K562 (cell line): ENCODE measurements around the gene ZNF138. TPM values are rescaled to one million over a fixed set of nuclear protein-coding genes. Genes with fewer than 3 reads are reported as not detected.
A peak's percentile ranks its signal among the peaks of the same experiment; 100 is the strongest.

Experiments used
- ATAC-seq: fragments of 200-7000 bp; cut with Tn5 transposase; 3 replicates; pipeline ENCODE4 v1.9.1; 2020; ENCODE audit warnings: moderate library complexity
- BruUV-seq: library from RNA; stranded (reverse); fragments of 400-500 nt; replicated peaks from 2 replicates; lab custom pipeline; 2021; lab: Mats Ljungman, UMichigan
- CTCF ChIA-PET: fragments of 300-600 bp; formaldehyde crosslinking; extraction: SDS; loops from one replicate; lab custom pipeline; 2021; ENCODE audit warnings: low intra/inter-chr PET ratio; lab: Yijun Ruan, JAX
- POLR2A ChIA-PET: fragments of 300-600, 350-650 bp; sonication (Branson Sonifier 250); formaldehyde crosslinking; extraction: SDS; loops from one replicate; lab custom pipeline; 2021; ENCODE audit warnings: antibody characterized with exemption, inconsistent platforms; lab: Yijun Ruan, JAX
- DNase-seq, 4 experiments: peaks; one replicate each; pipeline versions ENCODE4 v3.0.0 to v3.0.0-alpha.2; 2011 to 2018; ENCODE audit warnings: low spot score in 3 of 4, mixed read lengths in 3 of 4; ENCODE audit errors: extremely low read depth in 1 of 4
- FAIRE-seq: peaks from 2 replicates; lab custom pipeline; 2011; peaks lifted over from hg19 to GRCh38; lab: Jason Lieb, UNC
- H2AFZ ChIP-seq: 2 replicates; pipeline ENCODE4 v1.6.0; 2011; ENCODE audit warnings: low read depth, low read length, control low read depth, inconsistent platforms
- H3K27ac ChIP-seq: fragments of 200-600 bp; 3 replicates; pipeline ENCODE4 v1.8.0; 2011; ENCODE audit warnings: low read depth, mild to moderate bottlenecking, control low read depth, inconsistent platforms, low read length, moderate library complexity, mixed read lengths; ENCODE audit errors: extremely low read depth
- H3K27me3 ChIP-seq, 2 experiments: fragments of 300-600 bp in 1 of 2; 2 replicates in 1 of 2; 3 replicates in 1 of 2; pipeline versions ENCODE4 v1.6.0 to v1.8.0; 2011; ENCODE audit warnings: inconsistent platforms in 2 of 2, low read length in 2 of 2, mild to moderate bottlenecking in 1 of 2, mixed read lengths in 1 of 2, moderate library complexity in 1 of 2; ENCODE audit not compliant: control insufficient read depth in 2 of 2, insufficient read depth in 2 of 2
- H3K36me3 ChIP-seq: fragments of 300-600 bp; 3 replicates; pipeline ENCODE4 v1.8.0; 2011; ENCODE audit warnings: mild to moderate bottlenecking, low read length, inconsistent platforms; ENCODE audit not compliant: control insufficient read depth, insufficient read depth
- H3K4me1 ChIP-seq, 2 experiments: fragments of 200-600 bp in 1 of 2; replicated peaks in 1 of 2; 2 replicates in 1 of 2; 3 replicates in 1 of 2; pipeline versions ENCODE4 v1.5.1 to v1.8.0; 2011; ENCODE audit warnings: inconsistent platforms in 2 of 2, low read length in 2 of 2, mild to moderate bottlenecking in 1 of 2, mixed read lengths in 1 of 2, moderate library complexity in 1 of 2; ENCODE audit not compliant: control insufficient read depth in 2 of 2, insufficient read depth in 2 of 2
- H3K4me2 ChIP-seq: 2 replicates; pipeline ENCODE4 v1.6.1; 2011; ENCODE audit warnings: low read length, control low read depth, inconsistent platforms, mixed read lengths; ENCODE audit not compliant: insufficient read depth
- H3K4me3 ChIP-seq: fragments of 200-600 bp; sonication (generic), shearing (Covaris generic); 2 replicates; pipeline ENCODE4 v1.5.1; 2016; ENCODE audit warnings: control low read depth, inconsistent platforms
- H3K79me2 ChIP-seq: fragments of 200-600 bp; 3 replicates; pipeline ENCODE4 v1.8.0; 2011; ENCODE audit warnings: low read length, inconsistent platforms; ENCODE audit not compliant: control insufficient read depth, insufficient read depth
- H3K9ac ChIP-seq, 2 experiments: 2 replicates each; pipeline versions ENCODE4 v1.6.0 to v1.6.1; 2011; ENCODE audit warnings: low read depth in 2 of 2, low read length in 2 of 2, control low read depth in 1 of 2, inconsistent platforms in 1 of 2, mild to moderate bottlenecking in 1 of 2, mixed read lengths in 1 of 2; ENCODE audit not compliant: insufficient read depth in 1 of 2
- H3K9me1 ChIP-seq: one replicate; pipeline ENCODE4 v1.6.0; 2011; ENCODE audit warnings: inconsistent platforms, mild to moderate bottlenecking, low read length, moderate library complexity; ENCODE audit not compliant: control insufficient read depth, insufficient read depth
- H3K9me3 ChIP-seq: replicated peaks from 2 replicates; pipeline ENCODE4 v1.5.1; 2011; ENCODE audit warnings: low read depth, low read length, inconsistent platforms; ENCODE audit not compliant: control insufficient read depth, insufficient read depth
- H4K20me1 ChIP-seq: replicated peaks from 2 replicates; pipeline ENCODE4 v1.6.1; 2011; ENCODE audit warnings: low read length, inconsistent platforms, mixed read lengths; ENCODE audit not compliant: control insufficient read depth, insufficient read depth
- FOXA1 ChIP-seq: fragments of 450-650 bp; IDR thresholded peaks from 2 replicates; pipeline ENCODE4 v1.6.1; 2016; ENCODE audit warnings: mild to moderate bottlenecking, borderline replicate concordance
- FOXJ2 ChIP-seq: fragments of 200-800 bp; sonication (Bioruptor generic); IDR thresholded peaks from 2 replicates; pipeline ENCODE4 v1.6.1; 2016; ENCODE audit warnings: missing genetic modification characterization, missing compliant biosample characterization
- STAT5B ChIP-seq: fragments of 250-450 bp; sonication (Bioruptor Pico); IDR thresholded peaks from 2 replicates; pipeline ENCODE4 v1.8.0; 2021; ENCODE audit warnings: mild to moderate bottlenecking, inconsistent platforms
- WGBS: fragments of 100-300 bp; shearing (Covaris generic); methylation state at CpG from one replicate; pipeline ENCODE4 v1.1.6; 2016; ENCODE audit warnings: low coverage, mixed read lengths; ENCODE audit not compliant: insufficient coverage; ENCODE audit errors: missing lambda C conversion rate; 5-methylcytosine and 5-hydroxymethylcytosine counted together
- in situ Hi-C: fragments of 300-500 bp; cut with MboI; formaldehyde crosslinking; loops from 4 replicates; pipeline ENCODE4 v1.15.0; 2018; ENCODE audit warnings: inconsistent platforms, mixed read lengths
- intact Hi-C: fragments of 100-400 bp; cut with micrococcal nuclease; formaldehyde crosslinking; loops from 2 replicates; pipeline ENCODE4 v1.14.2; 2022
- polyA plus RNA-seq, 8 experiments: library from polyadenylated mRNA; depleted of rRNA in 4 of 8; stranded (reverse) in 5 of 8; unstranded in 3 of 8; fragments of >200 nt; fragmentation: Nextera tagmentation in 2 of 8; fragmentation: Illumina TruSeq in 1 of 8; extraction: Ambion mirVana in 2 of 8; extraction: Trizol in 1 of 8; gene quantifications; 2 replicates each; pipeline versions ENCODE4 v1.2.1 to v1.2.3, GENCODE V29; 2011 to 2014; ENCODE audit warnings: inconsistent platforms in 1 of 8, missing spikeins in 1 of 8
- total RNA-seq, 7 experiments: library from RNA; depleted of rRNA in 6 of 7; stranded (reverse); fragments of >200 nt in 6 of 7; fragmentation: Illumina TruSeq in 2 of 7; extraction: Trizol in 2 of 7; gene quantifications; 2 replicates each; pipeline versions ENCODE4 v1.2.1 to v1.2.3, GENCODE V29; 2011 to 2021; ENCODE audit warnings: low replicate concordance in 1 of 7
- TF ChIP-seq, protein P1 (sequence below): fragments of 250-450 bp; sonication (Bioruptor Pico); IDR thresholded peaks from 2 replicates; pipeline ENCODE4 v1.8.0; 2021; ENCODE audit warnings: mild to moderate bottlenecking, moderate library complexity
- TF ChIP-seq, protein P2 (sequence below): fragments of 250-450 bp; sonication (Bioruptor Pico); IDR thresholded peaks from 2 replicates; pipeline ENCODE4 v1.8.0; 2022; ENCODE audit warnings: inconsistent platforms, mild to moderate bottlenecking, moderate library complexity, borderline replicate concordance
- TF ChIP-seq, protein P3 (sequence below): fragments of 450-650 bp; IDR thresholded peaks from 2 replicates; pipeline ENCODE4 v1.6.1; 2018; ENCODE audit warnings: mild to moderate bottlenecking, low read depth; ENCODE audit not compliant: partially characterized antibody
- TF ChIP-seq, protein P4 (sequence below), 2 experiments: IDR thresholded peaks in 1 of 2; conservative IDR thresholded peaks in 1 of 2; 2 replicates each; pipeline ENCODE4 v1.6.1; 2016; ENCODE audit warnings: low read depth in 2 of 2, mild to moderate bottlenecking in 1 of 2, missing compliant biosample characterization in 1 of 2, missing genetic modification characterization in 1 of 2, moderate library complexity in 1 of 2

Gene ZNF138
- total and polyA plus RNA-seq, 9 of the 15 experiments (the other 6 are each of a cell fraction or from before 2014, with no cell fraction given), result 14.6 to 34.9 (median 22.6) TPM

DNA sequence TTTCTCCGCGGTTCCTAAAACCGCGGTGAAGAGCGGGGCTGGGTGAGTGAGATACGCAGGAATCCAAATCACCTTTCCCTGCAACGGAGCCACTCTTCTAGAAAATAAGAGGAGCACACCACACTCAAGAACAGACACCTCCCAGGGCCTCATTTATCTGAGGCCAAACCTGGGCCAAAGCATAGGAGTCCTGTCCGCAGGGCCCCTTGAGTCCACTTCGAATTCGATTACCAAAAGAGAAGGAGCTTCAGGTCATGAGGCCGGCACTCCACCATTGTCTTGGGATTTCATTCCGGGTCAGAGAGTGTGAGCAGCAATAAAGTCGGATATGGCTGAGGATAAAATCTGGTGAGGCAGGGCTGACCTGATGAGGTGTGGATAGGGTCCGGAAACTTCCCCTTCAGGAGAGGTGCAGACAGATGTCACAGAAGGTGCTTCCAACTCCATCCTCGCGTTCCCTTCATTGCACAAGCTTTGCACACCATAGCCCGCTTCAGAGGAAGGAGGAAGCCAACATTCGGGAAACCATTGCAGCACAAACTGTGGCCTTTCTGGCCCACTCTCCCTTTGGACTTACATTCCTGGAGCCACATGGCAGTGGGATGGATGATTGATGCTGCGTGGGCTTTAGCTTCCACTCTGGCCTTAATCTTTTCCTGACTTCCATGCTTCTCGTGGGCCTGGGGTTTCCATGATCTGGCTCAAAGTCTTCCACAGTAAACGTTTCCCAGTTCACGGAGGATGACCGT is 81.6 kb downstream of the ZNF138 start:
- no peaks in the 10 kb centered on the region for H3K36me3 ChIP-seq
- H3K27ac ChIP-seq, result no peak overlapping the region
- in situ Hi-C loops (no loop called here), intact Hi-C loops (no loop called here)
- ChIA-PET CTCF (no interaction called here), POLR2A (no interaction called here)
- no peak for FAIRE-seq
- no peak overlapping the region for H3K9ac ChIP-seq
- no peaks in the 10 kb centered on the region for H3K79me2 ChIP-seq
- no TSS peak for BruUV-seq
- H4K20me1 ChIP-seq, result no peaks in the 10 kb centered on the region
- peaks cover 20% of the 10 kb centered on the region for H3K9me3 ChIP-seq
- WGBS, result 45% methylated on average over 23 of the region's 23 CpGs
- H3K4me2 ChIP-seq, result no peak overlapping the region
- no peak overlapping the region for H3K4me3 ChIP-seq
- H3K9me1 ChIP-seq, result no peaks in the 10 kb centered on the region
- ATAC-seq, result no peak
- TF ChIP-seq, protein P1, sequence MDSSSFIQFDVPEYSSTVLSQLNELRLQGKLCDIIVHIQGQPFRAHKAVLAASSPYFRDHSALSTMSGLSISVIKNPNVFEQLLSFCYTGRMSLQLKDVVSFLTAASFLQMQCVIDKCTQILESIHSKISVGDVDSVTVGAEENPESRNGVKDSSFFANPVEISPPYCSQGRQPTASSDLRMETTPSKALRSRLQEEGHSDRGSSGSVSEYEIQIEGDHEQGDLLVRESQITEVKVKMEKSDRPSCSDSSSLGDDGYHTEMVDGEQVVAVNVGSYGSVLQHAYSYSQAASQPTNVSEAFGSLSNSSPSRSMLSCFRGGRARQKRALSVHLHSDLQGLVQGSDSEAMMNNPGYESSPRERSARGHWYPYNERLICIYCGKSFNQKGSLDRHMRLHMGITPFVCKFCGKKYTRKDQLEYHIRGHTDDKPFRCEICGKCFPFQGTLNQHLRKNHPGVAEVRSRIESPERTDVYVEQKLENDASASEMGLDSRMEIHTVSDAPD (CRISPR knock-in tag), result no peak
- TF ChIP-seq, protein P2, sequence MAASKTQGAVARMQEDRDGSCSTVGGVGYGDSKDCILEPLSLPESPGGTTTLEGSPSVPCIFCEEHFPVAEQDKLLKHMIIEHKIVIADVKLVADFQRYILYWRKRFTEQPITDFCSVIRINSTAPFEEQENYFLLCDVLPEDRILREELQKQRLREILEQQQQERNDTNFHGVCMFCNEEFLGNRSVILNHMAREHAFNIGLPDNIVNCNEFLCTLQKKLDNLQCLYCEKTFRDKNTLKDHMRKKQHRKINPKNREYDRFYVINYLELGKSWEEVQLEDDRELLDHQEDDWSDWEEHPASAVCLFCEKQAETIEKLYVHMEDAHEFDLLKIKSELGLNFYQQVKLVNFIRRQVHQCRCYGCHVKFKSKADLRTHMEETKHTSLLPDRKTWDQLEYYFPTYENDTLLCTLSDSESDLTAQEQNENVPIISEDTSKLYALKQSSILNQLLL (CRISPR knock-in tag), result no peak
- TF ChIP-seq, protein P3, sequence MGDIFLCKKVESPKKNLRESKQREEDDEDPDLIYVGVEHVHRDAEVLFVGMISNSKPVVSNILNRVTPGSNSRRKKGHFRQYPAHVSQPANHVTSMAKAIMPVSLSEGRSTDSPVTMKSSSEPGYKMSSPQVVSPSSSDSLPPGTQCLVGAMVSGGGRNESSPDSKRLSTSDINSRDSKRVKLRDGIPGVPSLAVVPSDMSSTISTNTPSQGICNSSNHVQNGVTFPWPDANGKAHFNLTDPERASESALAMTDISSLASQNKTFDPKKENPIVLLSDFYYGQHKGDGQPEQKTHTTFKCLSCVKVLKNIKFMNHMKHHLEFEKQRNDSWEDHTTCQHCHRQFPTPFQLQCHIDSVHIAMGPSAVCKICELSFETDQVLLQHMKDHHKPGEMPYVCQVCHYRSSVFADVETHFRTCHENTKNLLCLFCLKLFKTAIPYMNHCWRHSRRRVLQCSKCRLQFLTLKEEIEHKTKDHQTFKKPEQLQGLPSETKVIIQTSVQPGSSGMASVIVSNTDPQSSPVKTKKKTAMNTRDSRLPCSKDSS, result no peak
- TF ChIP-seq FOXA1 (no peak), STAT5B (CRISPR knock-in tag) (no peak), FOXJ2 (tag) (no peak)
- TF ChIP-seq, protein P4, sequence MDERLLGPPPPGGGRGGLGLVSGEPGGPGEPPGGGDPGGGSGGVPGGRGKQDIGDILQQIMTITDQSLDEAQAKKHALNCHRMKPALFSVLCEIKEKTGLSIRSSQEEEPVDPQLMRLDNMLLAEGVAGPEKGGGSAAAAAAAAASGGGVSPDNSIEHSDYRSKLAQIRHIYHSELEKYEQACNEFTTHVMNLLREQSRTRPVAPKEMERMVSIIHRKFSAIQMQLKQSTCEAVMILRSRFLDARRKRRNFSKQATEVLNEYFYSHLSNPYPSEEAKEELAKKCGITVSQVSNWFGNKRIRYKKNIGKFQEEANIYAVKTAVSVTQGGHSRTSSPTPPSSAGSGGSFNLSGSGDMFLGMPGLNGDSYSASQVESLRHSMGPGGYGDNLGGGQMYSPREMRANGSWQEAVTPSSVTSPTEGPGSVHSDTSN (CRISPR knock-in tag; IDR thresholded peaks at IDR 0.05; ENCODE audit: low read depth), result no peak
- TF ChIP-seq, protein P4 (tag; conservative IDR thresholded peaks at IDR 0.05; ENCODE audit: low read depth), result no peak
- H3K27me3 ChIP-seq, result no peaks in the 10 kb centered on the region; a peak in 2 of 5 replicates
- no peak overlapping the region for H2AFZ ChIP-seq
- H3K4me1 ChIP-seq, result peaks cover 0 to 10% of the 10 kb centered on the region in 2 experiments; a peak in 1 of 5 replicates
- peak in 1 of 4 experiments; percentile 5 for DNase-seq
